ENCODE data around the gene NES. TPM values are rescaled to one million over a fixed set of nuclear protein-coding genes. Genes with fewer than 3 reads are reported as not detected.
A peak's percentile ranks its signal among the peaks of the same experiment; 100 is the strongest.

NES gene
- total RNA-seq, 2 donors from 2014 or later = 5.3 to 8.1 TPM

- peak; percentile 64 for DNase-seq
- TF ChIP-seq CTCF (IDR thresholded peaks at IDR 0.05) = peak; percentile 77
- intact Hi-C loops (cut with DNase I) = no loop called here
- no peaks in the 10 kb centered on the region for H3K36me3 ChIP-seq
- peak overlapping the region; percentile 59 to 68 for H3K9ac ChIP-seq (ENCODE audit: low read depth in 2 of 2, low read length in 2 of 2)
- peak overlapping the region; percentile 14 for H3K27ac ChIP-seq
- H3K4me3 ChIP-seq = peak overlapping the region; percentile 30
- peaks cover 9% of the 10 kb centered on the region for H3K27me3 ChIP-seq
- H3K4me1 ChIP-seq = peaks cover 14% of the 10 kb centered on the region
- H3K9me3 ChIP-seq = no peaks in the 10 kb centered on the region
Measured at GRCh38 chr1:156705918-156706656, 28.9 kb upstream of the NES start.

GRCh38 chr1:156705321-156705917, 28.2 kb upstream of the NES start, which contains the start of gene CRABP2:
CRABP2 (minus strand) TSS chr1:156705583; CDS start chr1:156705446, 137 bp downstream.
- H3K4me3 ChIP-seq = peak within 1 kb of the TSS; percentile 30
- H3K9ac ChIP-seq (ENCODE audit: low read depth in 2 of 2, low read length in 2 of 2) = peak within 1 kb of the TSS; percentile 59 to 68
- H3K27ac ChIP-seq = peak within 1 kb of the TSS; percentile 14
- DNase-seq = no peak
- TF ChIP-seq CTCF (IDR thresholded peaks at IDR 0.05) = no peak
- intact Hi-C loops (cut with DNase I) = no loop called here
- H3K27me3 ChIP-seq = peaks cover 9% of the 10 kb centered on the region
- H3K36me3 ChIP-seq = no peaks in the 10 kb centered on the region
- H3K4me1 ChIP-seq = peaks cover 14% of the 10 kb centered on the region
- H3K9me3 ChIP-seq = no peaks in the 10 kb centered on the region

GRCh38 chr1:156704930-156705320, 27.7 kb upstream of the NES start:
- no peak for TF ChIP-seq CTCF (IDR thresholded peaks at IDR 0.05)
- H3K27me3 ChIP-seq = peaks cover 9% of the 10 kb centered on the region
- no peaks in the 10 kb centered on the region for H3K36me3 ChIP-seq
- peak; percentile 29 for DNase-seq
- no peak overlapping the region for H3K4me3 ChIP-seq
- peak overlapping the region in 1 of 2 donors; percentile 59 for H3K9ac ChIP-seq (ENCODE audit: low read depth in 2 of 2, low read length in 2 of 2)
- no peaks in the 10 kb centered on the region for H3K9me3 ChIP-seq
- no peak overlapping the region for H3K27ac ChIP-seq
- intact Hi-C loops (cut with DNase I) = no loop called here
- H3K4me1 ChIP-seq = peaks cover 14% of the 10 kb centered on the region

GRCh38 chr1:156704166-156704711, 27.0 kb upstream of the NES start:
- no peaks in the 10 kb centered on the region for H3K9me3 ChIP-seq
- H3K4me1 ChIP-seq = peaks cover 14% of the 10 kb centered on the region
- intact Hi-C loops (cut with DNase I) = no loop called here
- no peak for DNase-seq
- H3K4me3 ChIP-seq = no peak overlapping the region
- no peak for TF ChIP-seq CTCF (IDR thresholded peaks at IDR 0.05)
- no peak overlapping the region for H3K9ac ChIP-seq (ENCODE audit: low read depth in 2 of 2, low read length in 2 of 2)
- peaks cover 9% of the 10 kb centered on the region for H3K27me3 ChIP-seq
- H3K36me3 ChIP-seq = no peaks in the 10 kb centered on the region
- H3K27ac ChIP-seq = no peak overlapping the region

- Histone ChIP-seq H3K4me1 (peaks cover 14% of the 10 kb centered on the region), H3K36me3 (no peaks in the 10 kb centered on the region), H3K4me3 (no peak overlapping the region), H3K27me3 (peaks cover 9% of the 10 kb centered on the region), H3K9me3 (no peaks in the 10 kb centered on the region), H3K27ac (no peak overlapping the region), H3K9ac (ENCODE audit: low read depth in 2 of 2, low read length in 2 of 2) (no peak overlapping the region)
- DNase-seq = no peak
- no peak for TF ChIP-seq CTCF (IDR thresholded peaks at IDR 0.05)
- intact Hi-C loops (cut with DNase I) = no loop called here
Measured at GRCh38 chr1:156703741-156704140, 26.5 kb upstream of the NES start.
